Measurements from ENCODE around the gene USP2.
A peak's percentile ranks its signal among the peaks of the same experiment; 100 is the strongest.

Gene USP2

DNA sequence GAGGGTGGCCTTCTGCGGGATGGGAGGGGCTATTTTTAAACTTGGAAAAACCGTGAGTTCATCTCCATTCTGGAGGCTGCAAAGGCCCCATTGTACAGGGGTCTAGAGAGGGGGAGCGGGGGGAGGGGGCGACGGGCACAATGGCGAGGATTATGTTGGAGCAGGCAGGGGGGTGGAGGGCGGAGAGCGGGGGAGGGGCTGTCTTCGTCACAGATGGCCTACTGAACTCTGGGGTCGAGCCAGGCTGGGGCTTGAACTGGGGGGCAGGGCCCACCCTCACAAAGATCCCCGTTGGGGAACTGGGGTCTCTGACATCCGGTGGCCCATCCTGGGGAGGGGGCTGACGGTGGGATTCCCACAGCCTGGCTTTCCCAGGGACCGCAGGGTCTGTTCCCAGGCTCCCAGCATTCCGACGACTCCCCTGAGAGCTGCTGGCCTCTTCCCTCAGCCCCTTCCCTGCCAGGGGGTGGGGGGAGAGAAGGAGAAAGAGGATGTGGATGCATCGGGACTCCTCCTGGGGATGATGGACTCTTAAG, 61.2 kb downstream of the USP2 start:
- no peak for DNase-seq

DNA sequence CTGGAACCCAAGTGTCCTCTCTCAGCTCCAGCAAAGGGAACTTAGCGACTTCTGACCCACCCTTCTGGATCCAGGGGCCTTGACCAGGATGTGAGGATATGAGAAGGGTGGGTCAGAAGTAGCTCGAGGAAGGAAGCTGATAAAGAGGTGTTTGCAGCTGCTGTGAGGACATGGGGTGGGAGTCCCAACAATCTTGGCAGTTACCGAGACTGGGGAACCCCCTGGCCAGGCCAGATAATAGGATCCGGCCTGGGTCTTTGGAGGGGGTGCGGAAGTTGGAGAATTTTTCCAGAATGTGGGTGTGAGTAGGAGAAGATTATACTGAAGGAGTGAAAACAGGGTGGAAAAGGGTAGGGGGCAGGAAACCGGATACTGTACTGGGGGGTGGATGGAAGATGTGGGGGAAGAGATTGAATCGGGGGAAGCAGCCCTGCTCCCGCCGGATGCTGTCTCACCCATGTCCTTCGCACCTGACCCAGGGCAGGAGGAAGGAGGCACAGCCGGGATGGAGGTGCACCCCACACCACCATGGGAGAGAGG, 61.7 kb downstream of the USP2 start:
- DNase-seq: no peak

DNA sequence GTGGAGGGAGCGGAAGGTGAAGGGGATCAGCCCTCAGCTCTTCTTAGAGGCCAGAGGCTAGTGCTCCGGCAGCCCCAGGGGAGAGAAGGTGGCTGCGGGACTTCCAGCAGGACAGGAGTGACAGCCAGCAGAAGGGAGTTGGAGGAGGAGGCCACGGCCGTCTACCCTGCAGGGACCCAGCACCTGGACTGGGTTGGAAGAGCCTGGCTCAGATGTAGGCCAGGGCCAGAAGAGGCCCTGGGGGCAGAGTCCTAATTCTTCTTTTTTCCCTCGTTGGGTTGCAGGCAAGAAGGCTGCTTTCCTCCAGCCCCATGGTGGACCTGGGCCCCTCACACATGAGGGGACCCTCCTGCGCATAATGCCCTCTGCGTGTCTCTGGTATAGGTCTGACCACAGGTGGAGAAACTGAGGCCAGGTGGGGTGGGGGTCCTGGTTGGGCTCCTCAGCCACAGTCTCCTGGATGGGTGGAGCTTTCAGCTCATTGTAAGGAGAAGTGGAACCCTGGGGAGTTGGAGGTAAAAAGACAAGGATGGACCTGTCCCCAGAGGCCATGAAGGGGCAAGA, 62.3 kb downstream of the USP2 start:
- DNase-seq: no peak

DNA sequence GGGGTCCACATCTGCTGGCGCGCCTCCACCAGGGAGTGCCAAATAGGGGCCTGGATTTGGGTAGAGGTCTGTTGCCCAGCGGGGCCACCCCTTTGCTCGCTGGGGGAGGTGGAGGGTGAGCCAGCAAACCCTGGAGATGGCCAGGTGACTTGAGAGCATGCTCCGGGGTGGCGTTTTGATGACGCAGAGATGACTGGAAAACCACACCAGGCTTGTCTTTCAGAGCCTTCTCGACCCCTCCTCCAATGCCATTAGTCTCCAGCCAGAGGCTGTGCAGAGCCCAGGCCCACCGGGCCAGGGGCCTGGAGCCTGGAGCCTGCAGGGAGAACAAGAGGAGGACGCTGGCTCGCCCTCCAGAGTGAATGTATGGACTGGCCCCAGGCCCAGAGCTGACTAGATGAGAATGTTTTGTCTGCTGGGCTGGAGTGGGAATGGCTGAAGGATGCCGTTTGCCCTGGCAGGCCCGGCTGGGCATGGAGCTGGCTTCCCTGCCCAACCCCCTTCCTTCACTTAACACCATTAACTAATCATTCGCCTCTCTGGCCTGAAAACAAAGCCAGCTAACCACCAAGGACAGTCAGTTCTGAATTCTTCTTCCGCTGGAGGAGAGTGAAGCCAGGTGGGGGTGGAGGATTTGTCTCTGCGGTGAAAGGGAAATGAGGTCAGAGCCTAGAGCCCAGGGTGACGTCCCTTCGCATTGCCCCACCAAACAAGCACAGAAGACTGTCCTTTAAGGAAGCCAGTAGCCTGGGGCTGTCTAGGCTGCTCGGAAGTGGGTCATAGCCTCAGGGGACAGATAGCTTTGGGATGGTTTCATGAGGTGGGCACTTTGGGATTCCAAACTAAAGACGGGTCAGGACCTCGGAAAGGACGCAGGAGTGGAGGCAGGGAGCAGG, 63.0 kb downstream of the USP2 start:
- no peak for DNase-seq

DNA sequence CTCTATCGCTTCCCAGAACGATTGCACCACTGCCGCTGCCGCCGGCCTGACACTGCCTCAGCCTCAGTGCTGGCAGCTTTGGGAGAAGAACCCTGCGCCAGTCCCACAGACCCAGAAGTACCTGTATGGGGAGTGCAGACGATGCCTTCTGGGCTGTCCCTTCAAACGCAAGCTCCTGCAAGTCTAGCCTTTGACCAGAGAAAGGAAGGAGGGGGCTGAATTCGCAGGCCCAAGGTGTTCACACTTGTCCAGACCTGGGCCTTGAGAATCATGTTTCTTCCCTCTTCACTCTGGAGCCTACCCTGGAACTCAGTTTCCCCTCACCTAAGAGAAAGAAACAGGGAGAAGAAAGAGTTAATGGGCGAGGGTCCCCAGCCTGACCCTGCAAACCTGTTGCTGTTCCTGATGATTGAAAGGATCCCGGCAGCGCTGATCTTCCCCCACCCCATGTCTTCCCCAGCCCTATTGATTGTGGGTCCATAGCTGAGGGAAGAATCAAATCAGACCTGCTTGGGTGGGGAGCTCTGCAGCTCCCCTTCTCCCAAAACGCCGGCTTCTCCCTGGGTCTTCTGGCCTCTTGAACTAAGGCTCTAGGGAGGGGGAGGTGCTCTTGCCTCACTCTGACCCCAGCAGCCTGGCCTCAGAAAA, 63.8 kb downstream of the USP2 start:
- DNase-seq: no peak

DNA sequence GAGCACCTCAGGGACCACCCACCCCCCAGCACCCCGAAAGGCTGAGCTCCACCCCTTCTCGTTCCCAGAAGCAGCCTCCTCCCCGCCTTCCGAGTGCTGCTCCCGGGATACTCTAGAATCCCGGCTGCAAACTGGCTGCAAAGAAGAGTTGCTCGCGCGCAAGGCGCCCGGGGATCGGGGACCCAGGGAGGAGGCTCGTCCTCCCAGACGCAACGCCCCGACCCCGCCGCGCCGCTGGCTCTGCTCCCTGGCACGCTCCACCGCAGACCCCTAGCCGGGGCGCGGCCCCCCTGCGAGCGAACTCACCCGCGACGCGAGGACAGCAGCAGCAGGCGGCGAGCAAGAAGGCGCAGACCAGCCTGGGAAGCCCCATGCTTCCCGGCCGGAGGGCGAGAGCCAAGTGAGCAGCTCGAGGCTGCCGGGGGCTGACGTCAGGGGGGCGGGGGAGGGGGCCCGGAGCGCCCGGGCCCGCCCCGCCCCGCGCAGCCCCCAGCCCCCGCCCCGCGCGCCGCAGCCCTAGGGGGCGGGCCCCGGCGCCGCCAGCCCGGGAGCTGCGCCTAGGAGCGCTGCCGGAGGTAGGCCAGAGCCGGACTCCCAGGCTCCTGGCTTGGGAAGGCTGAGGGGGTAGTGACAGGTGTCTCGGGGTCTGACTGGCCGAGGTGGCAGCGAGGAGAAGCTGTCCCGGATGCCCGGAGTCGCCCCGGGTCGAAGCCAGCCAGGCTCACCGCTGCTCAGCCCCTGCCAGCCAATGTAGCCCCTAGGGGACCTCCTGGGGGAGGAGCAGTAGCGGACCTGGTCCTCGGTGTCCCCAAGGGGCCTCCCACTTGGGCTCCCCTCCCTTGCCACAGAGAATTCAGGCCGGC, 64.5 kb downstream of the USP2 start, which contains the start of gene MCAM:
Gene MCAM (minus strand): TSS at position 402 of the 863 bp plus-strand sequence. CDS start 29 bp downstream, at position 373.
- DNase-seq: peak; percentile 42

DNA sequence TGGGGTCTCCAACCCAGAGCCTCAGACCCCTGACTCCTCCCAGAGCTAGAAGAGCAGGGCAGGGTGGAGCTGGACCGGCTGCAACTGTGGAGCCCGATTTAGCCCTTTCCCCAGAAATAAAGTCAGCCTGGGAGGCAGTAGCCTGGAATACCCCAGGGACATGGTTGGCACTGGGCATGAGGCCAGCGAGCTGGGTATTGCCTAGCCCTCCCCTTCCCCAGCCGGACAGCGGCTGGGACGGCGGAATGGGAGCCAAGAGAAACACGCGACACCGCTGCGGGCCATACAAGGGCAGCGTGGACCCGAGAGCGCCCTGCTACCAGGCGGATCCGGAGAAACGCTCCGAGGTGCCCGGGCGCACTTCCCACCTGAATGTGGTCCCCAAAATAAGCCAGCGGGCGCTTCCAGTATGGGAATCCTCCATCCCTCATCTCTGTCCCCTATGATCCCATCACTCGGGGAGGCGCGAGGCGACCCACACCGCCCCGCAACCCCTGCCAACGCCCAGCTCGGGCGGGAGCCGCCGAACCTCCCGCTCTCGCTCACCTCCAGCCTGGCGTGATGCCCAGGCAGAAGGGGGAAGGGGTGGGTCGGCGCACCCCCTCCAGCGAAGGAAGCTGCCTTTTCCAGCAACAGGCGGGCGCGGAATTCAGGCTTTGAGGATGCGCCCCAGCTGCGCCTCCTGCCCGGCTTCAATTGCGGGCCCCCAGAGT, 65.3 kb downstream of the USP2 start:
- peak; percentile 42 for DNase-seq

DNA sequence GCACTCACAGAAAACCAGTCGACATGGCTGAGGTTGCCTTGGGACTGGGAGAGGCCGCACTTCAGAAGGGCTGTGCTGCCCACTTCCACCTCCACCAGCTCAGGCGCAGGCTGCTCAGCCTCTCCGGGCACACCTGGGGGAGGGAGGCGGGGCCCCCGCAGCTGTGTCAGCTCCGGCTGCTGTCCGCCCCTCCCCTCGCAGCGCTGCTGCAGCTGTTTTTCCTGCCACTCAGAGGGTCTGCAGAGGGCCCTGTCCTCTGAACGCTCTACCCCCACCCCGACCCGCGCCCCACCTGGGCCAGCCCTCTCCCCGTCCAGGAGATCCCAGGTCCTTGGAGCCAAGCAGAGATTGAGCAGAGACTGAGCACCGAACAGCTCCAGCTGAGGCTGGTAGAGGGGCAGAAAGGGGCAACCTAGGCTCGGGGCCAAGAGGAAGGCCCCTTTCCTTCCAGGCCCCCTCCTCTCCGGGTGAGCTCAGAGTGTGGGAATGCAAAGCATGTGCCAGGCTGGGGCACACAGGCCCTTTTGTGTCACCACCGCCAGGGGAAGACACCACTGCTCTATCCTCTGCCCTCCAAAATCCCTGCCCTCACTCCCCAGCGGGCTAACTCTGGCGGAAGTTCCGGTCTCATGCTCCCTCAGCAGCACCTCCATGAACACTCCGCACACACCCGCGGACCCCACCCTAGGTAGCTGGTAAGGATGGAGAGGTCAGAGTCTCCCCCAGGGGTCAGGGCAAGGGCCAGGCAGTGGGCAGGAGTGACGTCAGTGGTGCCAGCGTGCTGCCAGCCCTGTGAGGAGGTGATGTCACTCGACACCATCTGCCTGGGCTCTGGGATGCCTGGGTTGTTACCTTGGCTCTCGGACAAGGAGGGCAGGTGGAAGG, 66.1 kb downstream of the USP2 start:
- DNase-seq: peak; percentile 39

DNA sequence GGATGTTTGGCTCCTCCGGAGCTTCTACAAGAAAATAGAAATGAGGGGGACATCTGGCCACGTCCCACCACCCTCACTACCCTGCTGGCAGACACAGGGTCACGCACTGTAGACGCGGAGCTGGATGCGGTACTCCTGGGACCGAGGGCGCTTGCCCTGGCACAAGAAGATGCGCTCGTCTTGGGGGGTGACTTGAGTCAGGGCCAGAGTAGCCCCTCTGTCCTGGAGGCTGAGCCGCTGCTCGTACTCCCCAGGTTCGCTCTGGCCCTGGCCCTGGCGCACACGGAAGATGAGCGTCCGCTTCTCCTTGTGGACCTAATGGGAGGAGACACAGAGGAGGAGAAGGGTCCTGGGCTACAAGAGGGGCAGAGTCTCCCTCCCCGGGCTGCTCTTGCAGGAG, 66.8 kb downstream of the USP2 start:
- no peak for DNase-seq

DNA sequence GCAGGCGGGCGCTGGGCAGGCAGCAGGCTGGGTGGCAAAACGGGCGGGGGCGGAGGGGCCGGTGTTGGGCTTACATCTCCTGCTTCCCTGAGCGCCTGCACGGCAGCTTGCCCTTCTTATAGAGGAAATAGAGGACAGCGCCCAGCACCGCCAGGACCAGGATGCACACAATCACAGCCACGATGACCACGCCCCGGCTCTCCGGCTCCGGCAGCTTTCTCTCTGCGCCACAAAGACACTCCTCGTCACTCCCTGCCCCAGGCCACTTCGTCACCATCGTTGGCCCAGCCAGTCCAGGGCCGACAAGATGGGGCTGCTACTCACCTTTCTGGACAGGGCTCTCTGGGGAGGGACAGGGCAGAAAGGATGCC, 70.8 kb downstream of the USP2 start:
- DNase-seq: no peak

DNA sequence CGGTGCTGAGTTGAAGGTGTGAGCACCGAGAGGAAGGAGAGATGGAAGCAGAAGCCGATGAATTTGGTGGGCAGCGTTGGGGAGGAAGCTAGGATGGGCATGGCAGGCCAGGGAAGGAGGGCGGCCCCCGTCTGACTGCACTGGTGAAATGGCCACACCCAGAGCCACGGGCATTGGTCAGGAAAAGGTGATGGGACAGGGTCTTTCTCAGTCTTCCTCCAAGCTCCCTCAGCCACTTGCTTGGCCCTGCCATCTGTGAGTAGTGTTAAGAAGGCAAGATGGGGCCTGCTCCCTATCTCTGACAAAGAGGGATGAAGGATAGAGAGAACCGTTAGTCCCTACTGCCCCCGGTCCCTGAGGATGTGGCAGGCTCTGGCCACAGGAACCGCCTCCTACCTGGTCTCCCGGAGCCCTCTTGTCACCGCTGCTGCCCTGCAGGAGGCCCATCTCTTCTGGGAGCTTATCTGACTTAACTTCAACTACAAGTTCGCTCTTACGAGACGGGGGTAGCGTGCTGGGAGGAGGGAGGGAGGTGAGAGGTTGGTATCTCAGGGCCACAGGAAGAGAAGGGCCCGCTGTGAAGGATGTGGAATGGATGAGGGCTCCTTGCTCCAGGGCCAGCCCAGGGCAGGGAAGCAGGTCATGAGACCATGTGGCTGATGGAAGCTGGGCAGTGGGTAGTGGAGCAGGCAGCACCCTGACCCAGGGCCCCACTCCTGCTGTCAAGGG, 71.4 kb downstream of the USP2 start:
- no peak for DNase-seq

DNA sequence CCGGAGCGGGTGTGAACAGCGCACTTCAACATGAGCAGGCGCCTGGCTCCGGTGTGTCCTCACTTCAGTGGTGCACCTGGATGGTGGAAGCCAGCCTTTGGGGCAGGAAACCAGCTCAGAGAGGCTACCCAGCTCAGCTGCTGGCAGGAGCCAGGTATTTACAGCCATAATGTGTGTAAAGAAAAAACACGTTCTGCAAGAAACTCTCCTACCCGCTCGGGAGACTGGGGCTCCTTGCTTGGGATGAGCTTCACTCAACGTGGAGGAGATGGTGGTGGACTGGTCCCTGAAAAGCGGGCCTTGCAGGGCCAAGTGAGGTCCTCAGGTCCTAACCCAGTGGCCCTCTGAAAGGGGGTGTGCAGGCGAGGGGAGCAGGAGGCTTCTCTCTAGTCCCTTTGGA, 72.1 kb downstream of the USP2 start:
- DNase-seq: no peak

DNA sequence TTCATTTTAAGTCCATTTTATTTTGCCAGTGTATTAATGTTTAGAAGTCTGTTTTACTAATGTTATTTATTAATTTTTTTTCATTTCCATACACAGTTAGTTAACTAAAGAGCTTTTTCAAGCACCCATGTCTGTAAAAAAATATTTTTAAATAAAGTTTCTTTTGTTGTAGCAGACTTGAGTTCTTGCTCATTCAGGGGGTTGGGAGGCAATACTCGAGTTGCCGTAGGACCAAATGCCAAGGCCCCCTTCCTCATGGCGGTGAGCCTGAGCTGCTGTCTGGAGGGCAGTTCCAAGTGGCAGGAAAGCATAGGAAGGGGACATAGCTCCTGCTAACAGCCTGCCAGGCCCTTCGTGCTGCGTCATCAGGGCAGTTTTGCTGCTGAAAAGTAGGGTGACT, 73.5 kb downstream of the USP2 start:
- DNase-seq: no peak

DNA sequence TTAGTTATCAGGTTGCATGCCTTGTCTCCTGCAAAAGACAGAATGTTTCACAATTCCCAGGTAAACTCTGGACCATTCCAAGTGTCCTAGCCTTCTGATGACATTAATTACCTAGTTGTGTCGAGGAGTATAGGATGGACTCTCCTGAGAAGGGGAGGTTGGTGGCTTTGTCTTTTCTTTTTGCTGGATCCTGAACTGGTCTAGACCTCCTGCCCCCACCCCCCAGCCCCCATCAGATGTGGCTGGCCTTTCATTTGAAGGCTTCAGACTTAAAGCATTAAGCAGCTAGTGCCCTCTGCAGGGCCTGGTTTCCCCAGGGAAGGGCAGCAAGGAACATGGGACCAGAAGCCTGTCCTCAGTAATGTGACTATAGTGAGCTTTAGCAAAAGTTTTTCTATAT, 74.3 kb downstream of the USP2 start:
- no peak for DNase-seq

DNA sequence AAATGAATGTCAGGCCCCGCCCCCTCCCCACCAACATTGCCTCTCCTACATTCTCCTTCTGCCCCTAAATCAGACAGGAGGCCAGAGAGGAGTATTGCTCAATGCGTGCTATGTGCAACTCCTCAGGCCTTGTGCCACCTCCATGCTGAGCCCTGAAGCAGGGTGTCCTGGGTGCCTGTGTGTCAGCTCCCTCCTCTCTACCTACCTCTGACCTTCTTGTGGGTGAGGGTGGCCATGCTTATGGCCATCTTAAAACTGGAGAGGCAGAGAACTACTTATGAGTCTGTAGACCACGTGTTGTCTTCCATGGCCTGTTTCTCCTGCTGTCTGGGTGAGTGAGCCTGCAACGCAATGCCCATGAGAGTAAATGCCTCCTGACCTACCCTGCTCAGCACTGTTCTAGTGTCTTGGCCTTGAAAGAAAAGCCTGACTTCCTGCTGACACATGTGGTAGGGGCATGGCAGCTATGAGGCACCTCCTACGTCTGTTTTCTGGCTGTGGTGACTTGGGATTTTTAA, 75.1 kb downstream of the USP2 start:
- DNase-seq: no peak

DNA sequence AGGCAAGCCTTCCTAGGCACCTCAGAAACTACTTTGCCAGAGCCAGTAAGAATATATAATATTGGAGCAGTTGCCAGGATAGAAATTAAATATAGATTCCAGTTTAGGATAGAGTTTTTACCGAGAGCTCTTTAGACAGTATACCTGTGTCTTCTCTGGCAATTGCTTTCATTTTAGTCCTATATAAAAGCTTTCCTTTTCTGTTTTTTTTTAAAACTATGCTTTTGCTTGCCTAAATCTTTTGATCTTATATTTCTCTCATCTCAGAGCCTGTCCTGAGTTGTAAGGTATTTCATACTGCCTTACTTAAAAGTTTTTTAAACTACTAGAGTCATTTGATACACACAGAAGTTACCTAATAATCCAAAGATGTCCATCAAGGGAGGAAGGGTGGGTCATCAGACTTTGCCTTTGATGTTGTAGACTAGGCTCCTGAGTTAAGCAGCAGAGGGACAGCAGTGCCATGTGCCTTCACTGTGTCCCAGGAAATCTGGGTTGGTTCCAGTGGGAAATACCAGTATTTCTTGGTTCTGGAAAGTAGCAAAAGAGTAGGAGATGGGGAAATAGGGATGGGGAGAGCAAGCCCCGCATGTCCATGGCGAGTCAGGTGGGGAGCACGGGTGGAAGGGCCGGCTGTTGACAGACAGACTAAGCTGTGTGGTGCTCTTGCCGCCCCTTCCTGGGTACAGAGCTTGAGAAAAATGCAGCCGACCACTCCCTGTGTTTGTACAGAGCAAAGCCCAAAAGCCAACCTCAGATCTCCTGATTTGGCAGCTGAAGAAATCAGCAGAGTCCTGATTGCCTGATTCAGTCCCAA, 75.7 kb downstream of the USP2 start:
- DNase-seq: no peak

Measured in NCI-H2171 treated with DMSO at 0.1 percent for 48 hours (cell line).